GM20000 (cell line): ENCODE results near the gene PARD3.

Experiments used
- DNase-seq: peaks from one replicate; pipeline ENCODE4 v3.0.0; 2012; ENCODE audit warnings: low spot score
- CTCF ChIP-seq: IDR thresholded peaks from 2 replicates; pipeline ENCODE4 v1.5.1; 2012; ENCODE audit warnings: mild to moderate bottlenecking, control low read depth; ENCODE audit errors: extremely low read depth, missing control alignments

The PARD3 gene

GRCh38 chr10:34341473-34341872 is 473.6 kb downstream of the PARD3 start:
- DNase-seq = no peak
- no peak for TF ChIP-seq CTCF

GRCh38 chr10:34340934-34341333 is 474.2 kb downstream of the PARD3 start:
- no peak for TF ChIP-seq CTCF
- no peak for DNase-seq

GRCh38 chr10:34339816-34340553 is 475.1 kb downstream of the PARD3 start:
- no peak for TF ChIP-seq CTCF
- DNase-seq = no peak

GRCh38 chr10:34337917-34338316 is 477.2 kb downstream of the PARD3 start:
- TF ChIP-seq CTCF = no peak

GRCh38 chr10:34335960-34336690 is 479.0 kb downstream of the PARD3 start:
- no peak for DNase-seq
- TF ChIP-seq CTCF = no peak

More at GRCh38 chr10:34337917-34338316, 477.2 kb downstream of the PARD3 start:
- DNase-seq = no peak

GRCh38 chr10:34334908-34335307 is 480.2 kb downstream of the PARD3 start:
- TF ChIP-seq CTCF = no peak
- DNase-seq = no peak

GRCh38 chr10:34333513-34333912 is 481.6 kb downstream of the PARD3 start:
- no peak for DNase-seq
- no peak for TF ChIP-seq CTCF
